Mesendoderm (in vitro differentiated cells): ENCODE data around the gene DCC.

ENCODE experiments used
- DNase-seq: peaks from one replicate; pipeline ENCODE4 v3.0.0; 2013
- H2AK5ac ChIP-seq: 2 replicates; pipeline ENCODE4 v1.6.1; 2013; ENCODE audit warnings: low read length, inconsistent platforms
- H2BK120ac ChIP-seq: 2 replicates; pipeline ENCODE4 v1.6.1; 2013; ENCODE audit warnings: low read depth, mild to moderate bottlenecking, low read length, moderate library complexity, mixed read lengths
- H2BK15ac ChIP-seq: replicated peaks from 2 replicates; pipeline ENCODE4 v1.6.1; 2013; ENCODE audit warnings: low read depth, mild to moderate bottlenecking, moderate library complexity
- H2BK5ac ChIP-seq: 2 replicates; pipeline ENCODE4 v1.6.1; 2013; ENCODE audit warnings: low read length, inconsistent platforms
- H3K18ac ChIP-seq: 2 replicates; pipeline ENCODE4 v1.6.1; 2013; ENCODE audit warnings: mild to moderate bottlenecking, low read length, mixed read lengths
- H3K23ac ChIP-seq: one replicate; pipeline ENCODE4 v1.6.1; 2013; ENCODE audit warnings: low read length
- H3K27ac ChIP-seq: 2 replicates; pipeline ENCODE4 v1.5.1; 2013; ENCODE audit warnings: low read depth, mild to moderate bottlenecking, inconsistent platforms, low read length, moderate library complexity
- H3K27me3 ChIP-seq: 2 replicates; pipeline ENCODE4 v1.6.1; 2013; ENCODE audit warnings: low read length, control low read depth, mild to moderate bottlenecking, inconsistent platforms; ENCODE audit not compliant: insufficient read depth, poor library complexity
- H3K36me3 ChIP-seq: 2 replicates; pipeline ENCODE4 v1.6.1; 2013; ENCODE audit warnings: low read length, inconsistent platforms; ENCODE audit not compliant: control insufficient read depth, insufficient read depth
- H3K4ac ChIP-seq: one replicate; pipeline ENCODE4 v1.6.1; 2013; ENCODE audit warnings: low read depth, mild to moderate bottlenecking, low read length, moderate library complexity
- H3K4me1 ChIP-seq: 2 replicates; pipeline ENCODE4 v1.6.1; 2013; ENCODE audit warnings: low read depth, low read length, inconsistent platforms; ENCODE audit not compliant: control insufficient read depth
- H3K4me2 ChIP-seq: 2 replicates; pipeline ENCODE4 v1.6.1; 2013; ENCODE audit warnings: low read length
- H3K4me3 ChIP-seq: 2 replicates; pipeline ENCODE4 v1.5.1; 2013; ENCODE audit warnings: mild to moderate bottlenecking, low read length
- H3K56ac ChIP-seq: one replicate; pipeline ENCODE4 v1.6.1; 2013; ENCODE audit warnings: low read length
- H3K79me1 ChIP-seq: 2 replicates; pipeline ENCODE4 v1.6.1; 2013; ENCODE audit warnings: low read length, inconsistent platforms
- H3K79me2 ChIP-seq: 2 replicates; pipeline ENCODE4 v1.6.1; 2013; ENCODE audit warnings: mild to moderate bottlenecking, low read length; ENCODE audit not compliant: control insufficient read depth, insufficient read depth
- H3K9ac ChIP-seq: 2 replicates; pipeline ENCODE4 v1.6.1; 2013; ENCODE audit warnings: low read length, inconsistent platforms
- H4K5ac ChIP-seq: one replicate; pipeline ENCODE4 v1.6.1; 2013; ENCODE audit warnings: low read length
- H4K8ac ChIP-seq: one replicate; pipeline ENCODE4 v1.6.1; 2013; ENCODE audit warnings: low read depth, mild to moderate bottlenecking, control low read depth, low read length, moderate library complexity
- WGBS: extraction: QIAGEN DNeasy Blood & Tissue Kit; methylation state at CpG from one replicate; pipeline ENCODE4 v1.1.7; 2013; ENCODE audit warnings: low lambda C conversion rate, missing lambda C conversion rate; ENCODE audit not compliant: insufficient coverage; ENCODE audit errors: extremely low coverage; 5-methylcytosine and 5-hydroxymethylcytosine counted together

The DCC gene

GRCh38 chr18:52685316-52685715 is 345.3 kb downstream of the DCC start:
- Histone ChIP-seq H2BK15ac (no peak overlapping the region), H3K4me3 (no peak overlapping the region), H4K5ac (no peak overlapping the region), H3K79me2 (no peaks in the 10 kb centered on the region), H2BK120ac (no peak overlapping the region), H3K4ac (no peak overlapping the region), H3K36me3 (no peaks in the 10 kb centered on the region), H4K8ac (no peak overlapping the region), H2BK5ac (no peak overlapping the region), H3K27me3 (no peaks in the 10 kb centered on the region), H3K23ac (no peak overlapping the region), H3K4me2 (no peak overlapping the region), H3K18ac (no peak overlapping the region), H3K4me1 (peaks cover 2% of the 10 kb centered on the region), H2AK5ac (no peak overlapping the region), H3K79me1 (no peaks in the 10 kb centered on the region), H3K56ac (no peak overlapping the region), H3K9ac (no peak overlapping the region), H3K27ac (no peak overlapping the region)
- no CpG with 5 or more reads among the region's 1 CpG for WGBS
- DNase-seq: no peak

- no peak overlapping the region for H3K18ac ChIP-seq
- H3K4ac ChIP-seq: no peak overlapping the region
- no peak overlapping the region for H2BK5ac ChIP-seq
- H3K4me1 ChIP-seq: no peaks in the 10 kb centered on the region
- H3K79me1 ChIP-seq: no peaks in the 10 kb centered on the region
- H4K5ac ChIP-seq: no peak overlapping the region
- no peak overlapping the region for H3K9ac ChIP-seq
- no peak overlapping the region for H2BK120ac ChIP-seq
- H4K8ac ChIP-seq: no peak overlapping the region
- H2BK15ac ChIP-seq: no peak overlapping the region
- no peaks in the 10 kb centered on the region for H3K79me2 ChIP-seq
- no peak overlapping the region for H3K4me2 ChIP-seq
- no peak overlapping the region for H3K27ac ChIP-seq
- H2AK5ac ChIP-seq: no peak overlapping the region
- H3K23ac ChIP-seq: no peak overlapping the region
- H3K27me3 ChIP-seq: no peaks in the 10 kb centered on the region
- no peak for DNase-seq
- no peak overlapping the region for H3K56ac ChIP-seq
- H3K36me3 ChIP-seq: no peaks in the 10 kb centered on the region
- H3K4me3 ChIP-seq: no peak overlapping the region
Measured at GRCh38 chr18:52691841-52692240, 351.8 kb downstream of the DCC start.

- DNase-seq: peak; percentile 43
- H2BK120ac ChIP-seq: no peak overlapping the region
- H3K27me3 ChIP-seq: no peaks in the 10 kb centered on the region
- no peak overlapping the region for H3K27ac ChIP-seq
- no peak overlapping the region for H3K4ac ChIP-seq
- no peak overlapping the region for H4K5ac ChIP-seq
- no CpG with 5 or more reads among the region's 1 CpG for WGBS
- no peak overlapping the region for H3K4me3 ChIP-seq
- no peak overlapping the region for H2BK5ac ChIP-seq
- no peak overlapping the region for H3K56ac ChIP-seq
- no peak overlapping the region for H3K4me2 ChIP-seq
- H3K36me3 ChIP-seq: no peaks in the 10 kb centered on the region
- no peaks in the 10 kb centered on the region for H3K4me1 ChIP-seq
- no peak overlapping the region for H2BK15ac ChIP-seq
- no peak overlapping the region for H3K18ac ChIP-seq
- H3K79me2 ChIP-seq: no peaks in the 10 kb centered on the region
- H3K9ac ChIP-seq: no peak overlapping the region
- H3K79me1 ChIP-seq: no peaks in the 10 kb centered on the region
- no peak overlapping the region for H2AK5ac ChIP-seq
- H3K23ac ChIP-seq: no peak overlapping the region
- no peak overlapping the region for H4K8ac ChIP-seq
Measured at GRCh38 chr18:52694804-52695203, 354.8 kb downstream of the DCC start.

GRCh38 chr18:52700116-52700515 is 360.1 kb downstream of the DCC start:
- H2BK5ac ChIP-seq: no peak overlapping the region
- no peaks in the 10 kb centered on the region for H3K27me3 ChIP-seq
- no CpG with 5 or more reads among the region's 9 CpGs for WGBS
- no peak overlapping the region for H2BK120ac ChIP-seq
- no peak overlapping the region for H2AK5ac ChIP-seq
- H3K18ac ChIP-seq: no peak overlapping the region
- H3K4me1 ChIP-seq: no peaks in the 10 kb centered on the region
- no peak overlapping the region for H3K4ac ChIP-seq
- no peaks in the 10 kb centered on the region for H3K79me2 ChIP-seq
- no peak overlapping the region for H3K27ac ChIP-seq
- H3K23ac ChIP-seq: no peak overlapping the region
- no peak overlapping the region for H4K5ac ChIP-seq
- no peak overlapping the region for H3K4me2 ChIP-seq
- H3K36me3 ChIP-seq: no peaks in the 10 kb centered on the region
- no peak overlapping the region for H3K9ac ChIP-seq
- H3K4me3 ChIP-seq: no peak overlapping the region
- no peaks in the 10 kb centered on the region for H3K79me1 ChIP-seq
- no peak overlapping the region for H4K8ac ChIP-seq
- no peak overlapping the region for H3K56ac ChIP-seq
- no peak overlapping the region for H2BK15ac ChIP-seq
- DNase-seq: no peak

GRCh38 chr18:52700816-52701215 is 360.8 kb downstream of the DCC start:
- Histone ChIP-seq H3K79me2 (no peaks in the 10 kb centered on the region), H3K56ac (no peak overlapping the region), H4K5ac (no peak overlapping the region), H3K4ac (no peak overlapping the region), H3K4me3 (no peak overlapping the region), H3K27ac (no peak overlapping the region), H3K27me3 (no peaks in the 10 kb centered on the region), H2BK5ac (no peak overlapping the region), H3K4me1 (no peaks in the 10 kb centered on the region), H3K4me2 (no peak overlapping the region), H3K36me3 (no peaks in the 10 kb centered on the region), H3K23ac (no peak overlapping the region), H2AK5ac (no peak overlapping the region), H3K18ac (no peak overlapping the region), H3K79me1 (no peaks in the 10 kb centered on the region), H4K8ac (no peak overlapping the region), H3K9ac (no peak overlapping the region), H2BK15ac (no peak overlapping the region), H2BK120ac (no peak overlapping the region)
- no peak for DNase-seq
- no CpG with 5 or more reads among the region's 2 CpGs for WGBS

GRCh38 chr18:52701219-52701935 is 361.4 kb downstream of the DCC start:
- Histone ChIP-seq H3K4me3 (no peak overlapping the region), H3K23ac (no peak overlapping the region), H3K18ac (no peak overlapping the region), H3K4me2 (no peak overlapping the region), H4K8ac (no peak overlapping the region), H3K79me1 (no peaks in the 10 kb centered on the region), H2BK5ac (no peak overlapping the region), H3K4me1 (no peaks in the 10 kb centered on the region), H3K56ac (no peak overlapping the region), H3K27me3 (no peaks in the 10 kb centered on the region), H2BK15ac (no peak overlapping the region), H2BK120ac (no peak overlapping the region), H3K4ac (no peak overlapping the region), H2AK5ac (no peak overlapping the region), H3K79me2 (no peaks in the 10 kb centered on the region), H3K9ac (no peak overlapping the region), H4K5ac (no peak overlapping the region), H3K27ac (no peak overlapping the region), H3K36me3 (no peaks in the 10 kb centered on the region)
- WGBS: no CpG with 5 or more reads among the region's 5 CpGs
- no peak for DNase-seq
